ENCODE results near the gene PSMG3. TPM values are rescaled to one million over a fixed set of nuclear protein-coding genes. Genes with fewer than 3 reads are reported as not detected.

The PSMG3 gene
- total RNA-seq, 1 donor from 2014 or later, result 34.1 TPM

DNA sequence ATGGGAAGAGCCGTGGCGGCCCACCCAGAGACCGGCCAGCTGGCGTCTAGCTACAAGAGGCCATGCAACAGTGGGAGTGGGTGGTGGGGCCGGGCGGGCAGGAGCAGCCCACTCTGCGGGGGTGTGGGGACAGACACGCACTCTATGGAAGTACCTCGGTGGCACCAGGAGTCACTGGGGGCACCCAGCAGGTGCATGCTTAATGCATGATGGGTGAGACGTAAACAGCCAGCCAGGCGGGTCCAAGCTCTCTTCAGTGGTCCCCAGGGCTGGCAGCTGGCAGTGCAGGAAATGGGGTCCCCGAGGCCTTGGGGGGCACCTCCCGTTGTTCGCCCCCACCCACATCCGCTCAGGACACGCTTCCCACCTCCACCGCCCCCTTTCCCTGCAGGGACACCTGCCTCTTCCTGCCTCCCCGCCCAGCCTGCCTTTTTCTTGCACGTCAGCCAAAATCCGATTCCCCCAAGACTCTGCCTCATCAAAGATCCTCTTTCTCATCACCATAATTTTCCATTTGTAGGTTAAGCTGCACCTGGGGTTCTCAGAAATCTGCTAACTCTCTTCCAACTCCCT is 22.6 kb upstream of the PSMG3 start:
- Histone ChIP-seq H3K27ac (no peak overlapping the region), H3K4me1 (no peaks in the 10 kb centered on the region), H3K4me3 (no peak overlapping the region), H3K36me3 (no peaks in the 10 kb centered on the region), H3K9me3 (peaks cover 0 to 9% of the 10 kb centered on the region in 2 donors), H3K27me3 (no peaks in the 10 kb centered on the region)
- no peak for DNase-seq (ENCODE audit: low spot score in 2 of 2)
- TF ChIP-seq, protein P1, sequence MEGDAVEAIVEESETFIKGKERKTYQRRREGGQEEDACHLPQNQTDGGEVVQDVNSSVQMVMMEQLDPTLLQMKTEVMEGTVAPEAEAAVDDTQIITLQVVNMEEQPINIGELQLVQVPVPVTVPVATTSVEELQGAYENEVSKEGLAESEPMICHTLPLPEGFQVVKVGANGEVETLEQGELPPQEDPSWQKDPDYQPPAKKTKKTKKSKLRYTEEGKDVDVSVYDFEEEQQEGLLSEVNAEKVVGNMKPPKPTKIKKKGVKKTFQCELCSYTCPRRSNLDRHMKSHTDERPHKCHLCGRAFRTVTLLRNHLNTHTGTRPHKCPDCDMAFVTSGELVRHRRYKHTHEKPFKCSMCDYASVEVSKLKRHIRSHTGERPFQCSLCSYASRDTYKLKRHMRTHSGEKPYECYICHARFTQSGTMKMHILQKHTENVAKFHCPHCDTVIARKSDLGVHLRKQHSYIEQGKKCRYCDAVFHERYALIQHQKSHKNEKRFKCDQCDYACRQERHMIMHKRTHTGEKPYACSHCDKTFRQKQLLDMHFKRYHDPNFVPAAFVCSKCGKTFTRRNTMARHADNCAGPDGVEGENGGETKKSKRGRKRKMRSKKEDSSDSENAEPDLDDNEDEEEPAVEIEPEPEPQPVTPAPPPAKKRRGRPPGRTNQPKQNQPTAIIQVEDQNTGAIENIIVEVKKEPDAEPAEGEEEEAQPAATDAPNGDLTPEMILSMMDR (IDR thresholded peaks at IDR 0.05), result no peak
- intact Hi-C loops (cut with DNase I), result no loop called here

- Histone ChIP-seq H3K27ac (no peak overlapping the region), H3K4me3 (no peak overlapping the region), H3K4me1 (no peaks in the 10 kb centered on the region), H3K36me3 (no peaks in the 10 kb centered on the region), H3K9me3 (peaks cover 0 to 9% of the 10 kb centered on the region in 2 donors), H3K27me3 (no peaks in the 10 kb centered on the region)
- TF ChIP-seq, protein P1 (IDR thresholded peaks at IDR 0.05), result no peak
- intact Hi-C loops (cut with DNase I), result no loop called here
- no peak for DNase-seq (ENCODE audit: low spot score in 2 of 2)
These were observed 22.0 kb upstream of the PSMG3 start for GRCh38 chr7:1591876-1592275.

- no peaks in the 10 kb centered on the region for H3K36me3 ChIP-seq
- no peaks in the 10 kb centered on the region for H3K4me1 ChIP-seq
- TF ChIP-seq, protein P1 (IDR thresholded peaks at IDR 0.05), result no peak
- H3K9me3 ChIP-seq, result peaks cover 0 to 9% of the 10 kb centered on the region in 2 donors
- no peaks in the 10 kb centered on the region for H3K27me3 ChIP-seq
- intact Hi-C loops (cut with DNase I), result no loop called here
- H3K4me3 ChIP-seq, result no peak overlapping the region
- no peak overlapping the region for H3K27ac ChIP-seq
- DNase-seq (ENCODE audit: low spot score in 2 of 2), result no peak
These were observed 21.6 kb upstream of the PSMG3 start for GRCh38 chr7:1591396-1591795.

GRCh38 chr7:1590887-1591286 is 21.1 kb upstream of the PSMG3 start:
- TF ChIP-seq, protein P1 (IDR thresholded peaks at IDR 0.05), result no peak
- no peaks in the 10 kb centered on the region for H3K36me3 ChIP-seq
- H3K27ac ChIP-seq, result no peak overlapping the region
- no peak for DNase-seq (ENCODE audit: low spot score in 2 of 2)
- peaks cover 0 to 9% of the 10 kb centered on the region in 2 donors for H3K9me3 ChIP-seq
- no peak overlapping the region for H3K4me3 ChIP-seq
- no peaks in the 10 kb centered on the region for H3K27me3 ChIP-seq
- intact Hi-C loops (cut with DNase I), result no loop called here
- H3K4me1 ChIP-seq, result no peaks in the 10 kb centered on the region

DNA sequence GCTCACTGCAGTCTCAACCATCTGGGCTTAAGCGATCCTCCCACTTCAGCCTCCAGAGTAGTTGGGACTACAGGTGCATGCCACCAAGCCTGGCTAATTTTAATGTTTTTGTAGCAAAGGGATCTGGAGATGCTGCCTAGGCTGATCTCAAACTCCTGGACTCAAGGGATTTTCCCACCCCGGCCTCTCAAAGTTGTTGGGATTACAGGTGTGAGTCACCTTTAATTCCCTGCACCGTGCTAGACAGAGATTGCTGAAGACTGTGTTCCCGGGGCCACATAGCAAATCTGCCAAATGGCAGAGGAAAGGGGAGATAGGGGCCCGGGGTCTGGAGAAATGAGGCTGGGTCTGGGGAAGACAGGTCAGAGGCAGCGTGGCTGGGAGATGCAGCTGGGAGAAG is 20.6 kb upstream of the PSMG3 start:
- no peak for DNase-seq (ENCODE audit: low spot score in 2 of 2)
- H3K27me3 ChIP-seq, result no peaks in the 10 kb centered on the region
- no peak overlapping the region for H3K4me3 ChIP-seq
- H3K4me1 ChIP-seq, result no peaks in the 10 kb centered on the region
- TF ChIP-seq, protein P1 (IDR thresholded peaks at IDR 0.05), result no peak
- intact Hi-C loops (cut with DNase I), result no loop called here
- no peak overlapping the region for H3K27ac ChIP-seq
- no peaks in the 10 kb centered on the region for H3K36me3 ChIP-seq
- peaks cover 0 to 9% of the 10 kb centered on the region in 2 donors for H3K9me3 ChIP-seq

GRCh38 chr7:1588978-1589377 is 19.1 kb upstream of the PSMG3 start:
- no peaks in the 10 kb centered on the region for H3K36me3 ChIP-seq
- H3K9me3 ChIP-seq, result peaks cover 0 to 9% of the 10 kb centered on the region in 2 donors
- H3K27me3 ChIP-seq, result no peaks in the 10 kb centered on the region
- no peaks in the 10 kb centered on the region for H3K4me1 ChIP-seq
- intact Hi-C loops (cut with DNase I), result no loop called here
- TF ChIP-seq, protein P1 (IDR thresholded peaks at IDR 0.05), result no peak
- no peak overlapping the region for H3K27ac ChIP-seq
- DNase-seq (ENCODE audit: low spot score in 2 of 2), result no peak
- no peak overlapping the region for H3K4me3 ChIP-seq
